NCI-H2171 (cell line): Measurements from ENCODE around the gene ACSM5.
"Not testable (repeated sequence)": the region's sequence is repeated elsewhere in the genome, so short reads cannot be mapped to it uniquely, and the experiment has no call there.

ENCODE experiments used
- DNase-seq: peaks from one replicate; lab custom pipeline; 2025; lab: John Stamatoyannopoulos, UW

Gene ACSM5

GRCh38 chr16:20399185-20399584 lies 10.1 kb upstream of the ACSM5 start:
- no peak for DNase-seq

- no peak for DNase-seq
Measured at GRCh38 chr16:20401066-20401465, 8.3 kb upstream of the ACSM5 start.

- DNase-seq = no peak
Measured at GRCh38 chr16:20401475-20402016, 7.8 kb upstream of the ACSM5 start.

DNA sequence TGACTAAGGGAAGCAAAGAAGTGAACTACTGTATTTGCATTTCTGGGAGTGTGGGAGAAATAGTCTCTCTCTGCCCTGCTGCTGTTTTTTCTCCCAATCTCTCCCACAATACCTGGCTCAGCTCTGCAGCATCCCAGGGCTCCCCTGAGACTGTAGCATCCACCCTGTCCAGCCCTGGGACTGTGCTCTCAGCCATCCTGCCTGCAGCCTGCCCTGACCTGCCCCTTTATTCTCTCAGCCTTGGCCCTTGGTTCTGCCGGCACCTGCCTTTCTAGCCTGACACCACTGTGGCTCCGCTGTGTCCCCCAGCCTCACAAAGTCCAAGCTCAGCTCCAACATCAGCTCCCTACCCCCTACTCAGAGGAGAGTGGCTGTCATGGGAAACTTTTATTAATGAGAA lies 6.7 kb upstream of the ACSM5 start:
- DNase-seq = no peak

DNA sequence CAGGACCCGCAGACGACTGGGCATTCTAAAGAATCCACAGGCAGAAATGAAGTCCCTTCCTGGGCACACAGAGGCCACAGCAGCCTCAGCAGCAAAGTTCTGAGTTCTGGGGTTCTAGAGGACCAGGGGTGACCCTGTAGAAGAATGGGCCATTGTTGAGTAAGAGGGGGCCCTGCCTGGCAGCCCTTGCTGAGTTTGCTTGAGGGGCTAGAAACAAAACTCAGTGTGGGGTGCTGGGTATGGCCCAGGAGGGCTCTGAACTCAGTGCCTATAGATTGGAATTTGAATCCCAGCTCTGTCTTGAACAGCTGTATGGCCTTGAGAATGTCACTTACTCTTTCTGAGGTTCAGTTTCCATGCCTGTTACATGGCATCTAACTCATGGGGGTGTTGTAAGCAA lies 4.7 kb upstream of the ACSM5 start, which contains the start of gene PDILT:
Gene PDILT (minus strand): TSS at position 101 of the 400 bp plus-strand sequence. CDS start 5,437 bp downstream, outside the sequence.
- no peak for DNase-seq

- no peak for DNase-seq
Measured at GRCh38 chr16:20410121-20410723, 888 bp downstream of the ACSM5 start.

DNA sequence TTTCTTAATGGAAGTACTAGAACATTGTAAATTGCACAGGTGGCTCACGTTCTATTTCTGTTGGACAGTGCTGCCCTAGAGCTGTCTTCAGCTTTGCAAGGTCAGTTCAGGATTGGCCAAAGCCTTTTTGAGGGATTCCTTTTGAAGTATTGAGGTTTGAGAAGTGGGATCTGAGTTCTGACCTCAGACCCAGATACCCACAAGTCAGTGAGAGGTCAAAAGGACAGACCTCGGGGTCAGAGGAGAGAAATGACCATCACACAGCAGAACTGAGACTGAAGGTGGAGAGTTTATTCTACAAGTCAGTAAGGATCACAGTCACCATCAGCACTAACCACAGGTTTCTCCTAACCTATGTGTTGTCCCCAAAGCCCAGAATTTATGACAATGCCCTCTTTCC lies 1.7 kb downstream of the ACSM5 start:
- no peak for DNase-seq

GRCh38 chr16:20415541-20415940 lies 6.2 kb downstream of the ACSM5 start:
- DNase-seq = no peak

DNA sequence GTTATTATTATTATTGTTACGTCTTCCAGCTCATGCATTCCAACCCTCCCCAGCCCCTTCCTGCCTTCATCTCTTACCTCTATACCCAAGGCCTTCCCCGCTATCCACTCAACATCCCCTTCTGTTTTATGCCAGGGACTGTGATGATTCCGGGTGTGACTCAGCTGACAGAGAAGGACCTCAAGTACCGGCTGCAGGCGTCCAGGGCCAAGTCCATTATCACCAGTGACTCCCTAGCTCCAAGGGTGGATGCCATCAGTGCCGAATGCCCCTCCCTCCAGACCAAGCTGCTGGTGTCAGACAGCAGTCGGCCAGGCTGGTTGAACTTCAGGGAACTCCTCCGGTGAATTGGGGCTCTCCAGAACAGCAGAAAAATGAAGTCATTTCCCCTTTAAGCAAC lies 9.8 kb downstream of the ACSM5 start:
- not testable (repeated sequence) for DNase-seq

DNA sequence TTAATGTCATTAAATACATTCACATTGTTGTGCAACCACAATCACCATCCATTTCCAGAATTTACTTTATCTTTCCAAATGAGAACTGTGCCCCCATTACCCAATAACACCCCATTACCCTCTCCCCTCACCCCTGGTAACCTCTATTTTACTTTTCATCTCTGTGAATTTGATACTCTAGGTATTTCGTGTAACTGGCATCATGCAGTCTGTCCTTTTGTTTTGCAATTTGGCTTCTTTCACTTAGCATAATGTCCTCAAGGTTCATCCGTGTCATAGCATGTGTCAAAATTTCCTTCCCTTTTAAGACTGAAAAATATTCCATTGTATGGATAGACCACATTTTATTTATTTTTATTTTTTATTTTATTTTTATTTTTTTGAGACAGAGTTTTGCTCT lies 12.4 kb downstream of the ACSM5 start:
- not testable (repeated sequence) for DNase-seq

GRCh38 chr16:20423772-20424128 lies 14.4 kb downstream of the ACSM5 start:
- DNase-seq = not testable (repeated sequence)

- DNase-seq = no peak
Measured at GRCh38 chr16:20424129-20424866, 15.0 kb downstream of the ACSM5 start.

GRCh38 chr16:20427401-20427797 lies 18.1 kb downstream of the ACSM5 start:
- not testable (repeated sequence) for DNase-seq

GRCh38 chr16:20429499-20429898 lies 20.2 kb downstream of the ACSM5 start:
- not testable (repeated sequence) for DNase-seq

GRCh38 chr16:20430480-20430879 lies 21.1 kb downstream of the ACSM5 start:
- not testable (repeated sequence) for DNase-seq

- no peak for DNase-seq
Measured at GRCh38 chr16:20430948-20431347, 21.6 kb downstream of the ACSM5 start.

DNA sequence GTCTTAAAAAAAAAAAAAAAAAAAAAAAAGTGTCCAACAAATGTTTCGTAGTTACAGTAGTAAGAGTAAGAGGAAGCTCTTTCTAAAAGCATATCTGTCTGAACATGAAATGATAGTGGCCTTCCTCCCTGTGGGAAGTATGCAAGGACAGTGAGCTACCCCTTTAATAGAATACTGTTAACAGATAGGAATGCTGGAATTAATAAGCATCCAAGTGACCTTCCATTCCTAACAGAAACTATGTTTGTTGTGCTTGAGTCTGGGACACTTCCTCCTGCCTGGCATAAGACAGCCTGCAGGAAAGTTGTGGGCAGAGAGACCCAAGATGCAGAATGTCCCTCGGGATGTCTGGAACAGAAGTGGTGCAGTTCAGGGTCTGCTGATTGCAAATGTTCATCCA lies 29.6 kb downstream of the ACSM5 start:
- not testable (repeated sequence) for DNase-seq

DNA sequence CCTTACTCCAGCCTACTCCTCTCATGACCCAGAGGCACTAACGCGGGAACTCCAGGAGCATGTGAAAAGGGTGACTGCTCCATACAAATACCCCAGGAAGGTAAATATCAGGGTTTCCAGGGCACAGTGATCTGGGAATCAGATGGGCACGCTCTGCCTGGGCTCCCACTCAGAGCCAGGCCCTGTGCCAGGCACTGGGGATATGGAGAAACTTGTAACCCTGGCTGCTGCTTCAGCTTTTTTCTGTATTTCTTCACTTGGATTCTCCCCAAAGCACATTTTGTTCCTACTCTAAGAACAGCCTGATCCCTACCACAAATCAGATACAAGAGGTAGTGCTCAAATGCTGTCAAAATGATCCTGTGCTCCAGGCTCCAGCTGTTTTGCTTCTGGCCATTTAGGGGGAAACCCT lies 30.5 kb downstream of the ACSM5 start:
- not testable (repeated sequence) for DNase-seq

DNA sequence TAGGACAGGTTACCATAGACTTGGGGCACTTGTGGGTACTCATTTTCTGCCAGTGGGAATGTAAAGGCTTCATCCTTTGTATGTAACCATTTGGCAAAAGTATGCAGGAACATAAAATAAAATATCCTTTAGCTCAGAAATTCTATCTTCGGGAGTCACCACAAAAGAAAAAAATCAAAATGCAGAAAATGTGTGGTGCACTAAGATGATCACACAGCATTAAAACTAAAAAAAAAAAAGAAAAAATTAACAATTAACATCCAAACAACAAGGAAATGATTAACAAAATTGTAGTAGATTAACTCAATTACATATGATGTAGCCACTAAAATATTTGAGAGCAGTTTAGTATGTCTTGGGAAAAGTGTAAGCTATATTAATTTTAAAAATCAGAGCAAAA lies 31.4 kb downstream of the ACSM5 start:
- DNase-seq = not testable (repeated sequence)

- no peak for DNase-seq
Measured at GRCh38 chr16:20441191-20441590, 31.9 kb downstream of the ACSM5 start.

DNA sequence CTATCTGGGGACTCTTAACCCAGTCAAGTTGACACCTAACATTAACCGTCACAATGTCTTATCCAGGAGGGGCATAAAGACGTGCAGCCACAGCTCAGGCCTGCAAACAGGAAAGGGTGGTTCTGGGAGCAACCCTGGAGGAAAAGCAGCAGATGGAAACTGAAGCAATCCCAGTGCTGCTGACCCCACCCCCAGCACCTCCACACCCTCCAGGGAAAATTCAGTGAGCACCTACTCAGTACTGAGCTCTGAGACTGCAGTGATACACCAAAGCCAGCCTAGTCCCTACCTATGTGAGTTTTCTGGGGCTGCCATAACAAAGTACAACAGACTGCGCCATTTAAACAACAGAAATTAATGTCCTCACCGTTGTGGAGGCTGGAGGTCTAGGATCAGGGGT lies 32.5 kb downstream of the ACSM5 start:
- DNase-seq = not testable (repeated sequence)

- DNase-seq = not testable (repeated sequence)
Measured at GRCh38 chr16:20446652-20447393, 37.5 kb downstream of the ACSM5 start.

GRCh38 chr16:20451364-20451763 lies 42.0 kb downstream of the ACSM5 start, which contains the start of gene ACSM2A:
Gene ACSM2A, plus strand, starts transcription at chr16:20451521. Its CDS starts 8,594 bp downstream, at chr16:20460115.
- DNase-seq = not testable (repeated sequence)
